Cardiac fibroblast (primary cell): ENCODE results near the gene TBX4.
A peak's percentile ranks its signal among the peaks of the same experiment; 100 is the strongest.
"Not testable (repeated sequence)": the region's sequence is repeated elsewhere in the genome, so short reads cannot be mapped to it uniquely, and the experiment has no call there.

Source experiments
- DNase-seq, 2 donors: peaks; one replicate each; pipeline versions ENCODE4 v3.0.0 to v3.0.0-alpha.2; 2010; ENCODE audit warnings: low read depth in 2 of 2
- H3K4me3 ChIP-seq, 2 donors: replicated peaks in 1 of 2; 1 replicate in 1 of 2; 2 replicates in 1 of 2; pipeline ENCODE4 v1.5.1; 2011; ENCODE audit warnings: low read depth in 2 of 2, low read length in 2 of 2, mild to moderate bottlenecking in 2 of 2, moderate library complexity in 1 of 2
- TF ChIP-seq, protein P1 (sequence below): IDR thresholded peaks from one replicate; pipeline ENCODE4 v1.5.1; 2011; ENCODE audit warnings: low read depth, mild to moderate bottlenecking, low read length, inconsistent platforms

The TBX4 gene

DNA sequence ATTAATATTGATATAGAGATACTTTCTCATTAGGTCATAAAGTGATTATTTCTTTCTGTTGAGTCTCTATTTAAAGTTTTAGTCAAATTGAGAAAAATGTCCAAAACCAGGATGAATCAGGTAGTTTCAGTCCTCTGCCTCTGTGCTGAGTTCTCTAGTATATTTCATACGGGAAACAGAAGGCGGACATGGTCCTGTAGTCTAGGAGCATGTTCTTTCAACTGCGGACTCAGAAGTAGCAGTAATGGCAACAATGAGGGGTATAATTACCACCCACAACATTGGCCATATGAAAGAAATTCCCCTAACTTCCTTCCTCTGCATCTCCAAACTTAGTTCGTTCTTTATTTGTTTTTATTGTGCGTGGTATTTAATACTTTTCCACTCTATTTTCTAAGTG is 50.1 kb downstream of the TBX4 start:
- no peak for DNase-seq
- no peak overlapping the region for H3K4me3 ChIP-seq
- TF ChIP-seq, protein P1, sequence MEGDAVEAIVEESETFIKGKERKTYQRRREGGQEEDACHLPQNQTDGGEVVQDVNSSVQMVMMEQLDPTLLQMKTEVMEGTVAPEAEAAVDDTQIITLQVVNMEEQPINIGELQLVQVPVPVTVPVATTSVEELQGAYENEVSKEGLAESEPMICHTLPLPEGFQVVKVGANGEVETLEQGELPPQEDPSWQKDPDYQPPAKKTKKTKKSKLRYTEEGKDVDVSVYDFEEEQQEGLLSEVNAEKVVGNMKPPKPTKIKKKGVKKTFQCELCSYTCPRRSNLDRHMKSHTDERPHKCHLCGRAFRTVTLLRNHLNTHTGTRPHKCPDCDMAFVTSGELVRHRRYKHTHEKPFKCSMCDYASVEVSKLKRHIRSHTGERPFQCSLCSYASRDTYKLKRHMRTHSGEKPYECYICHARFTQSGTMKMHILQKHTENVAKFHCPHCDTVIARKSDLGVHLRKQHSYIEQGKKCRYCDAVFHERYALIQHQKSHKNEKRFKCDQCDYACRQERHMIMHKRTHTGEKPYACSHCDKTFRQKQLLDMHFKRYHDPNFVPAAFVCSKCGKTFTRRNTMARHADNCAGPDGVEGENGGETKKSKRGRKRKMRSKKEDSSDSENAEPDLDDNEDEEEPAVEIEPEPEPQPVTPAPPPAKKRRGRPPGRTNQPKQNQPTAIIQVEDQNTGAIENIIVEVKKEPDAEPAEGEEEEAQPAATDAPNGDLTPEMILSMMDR: no peak

DNA sequence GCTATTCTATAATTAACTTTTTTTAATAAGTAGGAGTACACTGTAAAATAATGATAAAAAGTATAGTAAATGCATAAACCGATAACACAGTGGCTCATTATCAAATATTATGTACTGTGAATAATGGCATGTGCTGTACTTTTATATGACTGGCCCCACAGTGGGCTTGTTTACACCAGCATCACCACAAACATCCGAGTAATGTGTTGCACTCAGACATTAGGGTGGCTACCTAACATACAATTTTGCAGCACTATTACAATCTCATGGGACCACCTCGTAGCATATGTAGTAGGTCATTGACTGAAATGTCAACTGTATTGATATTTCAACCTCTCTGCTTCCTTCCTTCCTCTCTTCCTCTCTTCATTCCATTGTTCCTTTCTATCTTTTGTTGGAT is 51.7 kb downstream of the TBX4 start:
- DNase-seq: no peak
- TF ChIP-seq, protein P1: no peak
- H3K4me3 ChIP-seq: no peak overlapping the region

DNA sequence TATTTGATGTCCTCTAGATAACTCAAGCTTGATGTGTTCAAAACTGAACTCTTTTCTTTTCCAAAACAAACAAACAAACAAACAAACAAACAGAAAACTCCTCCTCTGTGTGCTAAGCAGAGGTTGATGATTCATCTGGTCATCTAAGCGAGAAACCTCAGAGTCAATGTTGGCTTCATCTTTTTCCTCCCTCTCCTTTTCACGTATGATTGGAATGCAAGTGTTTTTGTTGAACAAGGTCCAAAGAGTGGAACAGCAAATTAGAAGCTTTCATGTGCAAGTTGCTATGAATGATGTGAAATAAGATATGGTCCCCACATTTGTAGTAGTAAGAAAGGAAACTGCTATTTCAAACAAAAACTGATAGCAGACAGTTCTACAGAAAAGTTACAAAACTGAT is 52.5 kb downstream of the TBX4 start:
- H3K4me3 ChIP-seq: no peak overlapping the region
- DNase-seq: peak; percentile 58 to 86
- TF ChIP-seq, protein P1: no peak

DNA sequence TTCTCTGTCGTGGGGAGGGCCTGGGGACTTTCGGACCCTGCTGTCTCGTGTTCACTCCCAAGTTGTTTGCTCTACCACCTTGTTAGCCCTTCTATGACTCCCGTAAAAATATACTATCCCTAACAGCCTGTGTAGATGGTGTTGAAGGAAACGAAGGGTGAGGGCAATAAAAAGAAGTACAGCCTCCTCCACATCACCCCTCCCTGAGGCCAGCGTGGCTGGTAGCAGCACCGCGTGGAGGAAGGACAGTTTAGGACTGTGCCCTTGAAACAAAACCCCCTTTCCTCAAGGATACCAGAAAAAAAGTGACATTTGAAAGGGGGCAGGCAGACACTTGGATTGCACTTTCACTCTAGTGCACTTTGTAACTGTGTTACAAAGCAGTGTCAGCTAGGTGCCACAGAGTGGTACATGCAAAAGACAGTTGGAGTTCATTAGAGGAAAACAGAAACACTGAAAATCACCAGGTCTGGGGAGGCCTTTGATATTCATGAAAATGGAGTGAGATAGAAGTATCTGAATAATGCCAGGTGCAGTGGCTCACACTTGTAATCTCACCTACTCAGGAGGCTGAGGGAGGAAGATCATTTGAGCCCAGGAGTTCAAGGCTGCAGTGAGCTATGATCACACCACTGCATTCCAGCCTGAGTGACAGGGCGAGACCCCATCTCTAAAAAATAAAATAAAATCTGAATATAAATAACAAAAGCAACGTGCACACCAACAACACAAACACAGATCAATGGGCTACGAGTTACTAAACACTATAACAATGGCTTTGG is 53.8 kb downstream of the TBX4 start:
- TF ChIP-seq, protein P1: no peak
- no peak overlapping the region for H3K4me3 ChIP-seq
- no peak for DNase-seq

DNA sequence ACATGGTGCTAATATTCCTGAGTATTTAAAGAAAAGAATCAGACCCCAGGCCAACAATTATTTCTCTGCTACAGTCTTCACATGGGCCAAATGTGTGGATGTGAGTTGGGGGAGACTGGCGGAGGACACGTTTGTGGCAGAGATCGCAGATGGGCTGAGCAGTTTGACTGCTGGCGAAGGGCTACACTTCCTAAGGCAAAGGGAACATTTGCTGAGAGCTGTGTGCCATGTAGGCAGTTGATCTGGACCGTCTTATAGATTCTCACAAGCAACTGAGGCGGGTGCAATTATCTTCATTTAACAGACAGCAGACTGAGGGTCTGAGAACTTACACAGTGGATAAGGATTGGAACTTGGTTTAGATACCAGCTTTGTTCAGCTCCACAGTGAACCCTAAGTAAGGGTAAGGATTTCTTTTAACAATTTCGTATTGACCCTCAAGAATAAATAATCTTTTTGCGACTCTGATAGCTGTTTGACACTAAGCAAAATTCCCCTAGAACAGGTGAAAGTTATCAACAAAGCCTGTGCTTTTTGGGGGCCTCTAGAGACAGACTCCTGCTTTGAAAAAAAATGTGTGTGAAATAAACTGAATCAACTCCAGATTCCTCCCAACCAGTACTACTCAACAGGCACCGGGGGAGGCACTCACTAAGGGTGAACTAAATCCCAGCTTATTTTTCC is 55.3 kb downstream of the TBX4 start:
- H3K4me3 ChIP-seq: no peak overlapping the region
- TF ChIP-seq, protein P1: no peak
- no peak for DNase-seq

DNA sequence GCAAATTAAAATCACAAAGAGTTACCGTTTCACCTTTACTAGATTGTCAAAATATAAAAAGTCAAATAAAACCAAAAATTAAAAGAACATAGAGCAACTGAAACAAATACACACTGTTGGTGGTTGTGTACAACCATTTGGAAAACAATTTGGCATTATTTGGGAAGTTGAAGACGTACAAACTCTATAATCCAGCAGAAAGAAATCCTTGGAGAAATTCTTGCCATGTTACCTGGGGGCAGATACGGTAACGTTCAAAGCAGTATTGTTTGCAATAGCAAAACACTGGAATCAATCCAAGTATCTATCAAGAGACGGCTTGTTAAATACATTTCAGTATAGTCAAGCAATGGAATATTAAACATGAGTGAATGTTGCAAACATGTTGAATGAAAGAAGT is 56.7 kb downstream of the TBX4 start:
- no peak for DNase-seq
- TF ChIP-seq, protein P1: no peak
- no peak overlapping the region for H3K4me3 ChIP-seq

DNA sequence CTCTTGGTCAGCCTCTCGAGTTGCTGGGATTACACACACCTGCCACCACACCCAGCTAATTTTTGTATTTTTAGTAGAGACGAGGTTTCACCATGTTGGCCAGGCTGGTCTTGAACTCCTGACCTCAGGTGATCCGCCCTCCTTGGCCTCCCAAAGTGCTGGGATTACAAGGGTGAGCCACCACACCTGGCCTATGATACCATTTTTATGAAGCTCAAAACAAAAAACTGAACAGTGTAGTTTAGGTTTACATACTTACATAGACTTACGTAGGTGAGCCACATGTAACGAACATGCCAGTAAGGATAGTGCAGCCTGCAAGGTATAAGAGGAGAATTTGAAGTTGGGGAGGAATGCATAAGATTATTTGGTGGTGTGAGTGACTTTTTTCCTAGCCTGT is 57.2 kb downstream of the TBX4 start:
- not testable (repeated sequence) for H3K4me3 ChIP-seq, DNase-seq
